GM23338 (cell line): Measurements from ENCODE around the gene ZNF143. TPM values are rescaled to one million over a fixed set of nuclear protein-coding genes. Genes with fewer than 3 reads are reported as not detected.

Source experiments
- ATAC-seq: fragments of 200-7000 bp; cut with Tn5 transposase; 3 replicates; pipeline ENCODE4 v1.9.1; 2020
- DNase-seq: peaks from one replicate; pipeline ENCODE4 v3.0.0-alpha.2; 2015; ENCODE audit warnings: low spot score
- H2AFZ ChIP-seq: fragments of 200-600 bp; sonication (generic); 2 replicates; pipeline ENCODE4 v1.8.0; 2016; ENCODE audit warnings: antibody characterized with exemption, mild to moderate bottlenecking, moderate library complexity
- H3F3A ChIP-seq: fragments of 200-600 bp; sonication (generic); replicated peaks from 2 replicates; pipeline ENCODE4 v1.8.0; 2017; ENCODE audit warnings: antibody characterized with exemption, mixed run types, low read depth
- H3K27ac ChIP-seq: fragments of 200-600 bp; sonication (generic); 2 replicates; pipeline ENCODE4 v1.6.1; 2016; ENCODE audit warnings: low read depth
- H3K27me3 ChIP-seq: fragments of 200-600 bp; sonication (generic); 2 replicates; pipeline ENCODE4 v1.8.0; 2016; ENCODE audit warnings: mild to moderate bottlenecking, mixed run types, moderate library complexity; ENCODE audit not compliant: insufficient read depth
- H3K36me3 ChIP-seq: fragments of 200-600 bp; sonication (generic); 2 replicates; pipeline ENCODE4 v1.8.0; 2016; ENCODE audit warnings: mild to moderate bottlenecking; ENCODE audit not compliant: insufficient read depth
- H3K4me1 ChIP-seq: fragments of 200-600 bp; sonication (generic); 2 replicates; pipeline ENCODE4 v1.8.0; 2016; ENCODE audit warnings: mild to moderate bottlenecking, moderate library complexity; ENCODE audit not compliant: insufficient read depth
- H3K4me2 ChIP-seq: fragments of 200-600 bp; sonication (generic); 2 replicates; pipeline ENCODE4 v1.7.1; 2017; ENCODE audit warnings: mixed run types
- H3K4me3 ChIP-seq: fragments of 200-600 bp; sonication (generic); 2 replicates; pipeline ENCODE4 v1.6.1; 2016; ENCODE audit warnings: mixed run types
- H3K79me2 ChIP-seq: fragments of 200-600 bp; sonication (generic); replicated peaks from 2 replicates; pipeline ENCODE4 v1.8.0; 2017; ENCODE audit warnings: mild to moderate bottlenecking; ENCODE audit not compliant: insufficient read depth
- H3K9me2 ChIP-seq: fragments of 200-600 bp; sonication (generic); 2 replicates; pipeline ENCODE4 v1.8.0; 2017; ENCODE audit not compliant: insufficient read depth
- H4K20me1 ChIP-seq: fragments of 200-600 bp; sonication (generic); replicated peaks from 2 replicates; pipeline ENCODE4 v1.8.0; 2017; ENCODE audit warnings: mild to moderate bottlenecking; ENCODE audit not compliant: insufficient read depth
- H3K27ac Mint-ChIP-seq: 2 replicates; pipeline ENCODE4 v1.8.0; 2020; ENCODE audit warnings: inconsistent platforms, mild to moderate bottlenecking, moderate library complexity, mixed read lengths
- H3K27me3 Mint-ChIP-seq: 3 replicates; pipeline ENCODE4 v1.8.0; 2022; ENCODE audit warnings: low read depth, mild to moderate bottlenecking, moderate library complexity, mixed read lengths, inconsistent platforms; ENCODE audit not compliant: insufficient read depth, poor library complexity
- H3K36me3 Mint-ChIP-seq: 3 replicates; pipeline ENCODE4 v1.8.0; 2021; ENCODE audit warnings: low read depth, mild to moderate bottlenecking, inconsistent platforms, moderate library complexity, mixed read lengths
- H3K4me1 Mint-ChIP-seq: 3 replicates; pipeline ENCODE4 v1.8.0; 2020; ENCODE audit warnings: mild to moderate bottlenecking, inconsistent platforms, mixed read lengths
- H3K4me3 Mint-ChIP-seq: 3 replicates; pipeline ENCODE4 v1.8.0; 2021; ENCODE audit warnings: moderate library complexity, mild to moderate bottlenecking, inconsistent platforms, mixed read lengths
- H3K9me3 Mint-ChIP-seq: 3 replicates; pipeline ENCODE4 v1.8.0; 2020; ENCODE audit warnings: moderate library complexity, mild to moderate bottlenecking, inconsistent platforms, mixed read lengths
- CREB1 ChIP-seq: fragments of 250-450 bp; sonication (Bioruptor Pico); IDR thresholded peaks from 2 replicates; pipeline ENCODE4 v1.5.0; 2020; ENCODE audit warnings: low read depth, mild to moderate bottlenecking, moderate library complexity
- ETS1 ChIP-seq: IDR thresholded peaks from 2 replicates; pipeline ENCODE4 v1.6.1; 2016; ENCODE audit warnings: antibody characterized with exemption
- EZH2 ChIP-seq: fragments of 200-600 bp; sonication (generic); IDR thresholded peaks from one replicate; pipeline ENCODE4 v1.8.0; 2017; ENCODE audit warnings: antibody characterized with exemption, mild to moderate bottlenecking, low read depth; ENCODE audit not compliant: unreplicated experiment
- JUNB ChIP-seq: IDR thresholded peaks from one replicate; pipeline ENCODE4 v1.6.1; 2016; ENCODE audit warnings: antibody characterized with exemption; ENCODE audit not compliant: unreplicated experiment
- NANOG ChIP-seq: IDR thresholded peaks from 2 replicates; pipeline ENCODE4 v1.6.1; 2016; ENCODE audit warnings: antibody characterized with exemption, borderline replicate concordance
- POLR2AphosphoS5 ChIP-seq: IDR thresholded peaks from 2 replicates; pipeline ENCODE4 v1.6.1; 2016; ENCODE audit warnings: antibody characterized with exemption, low read depth
- ZNF331 ChIP-seq: fragments of 250-450 bp; sonication (Bioruptor Pico); IDR thresholded peaks from 2 replicates; pipeline ENCODE4 v1.5.0; 2020; ENCODE audit warnings: low read depth, mild to moderate bottlenecking, moderate library complexity
- polyA plus RNA-seq: library from polyadenylated mRNA; unstranded; fragments of >200 nt; fragmentation: Nextera tagmentation; extraction: Ambion mirVana; gene quantifications from 2 replicates; pipeline ENCODE4 v1.2.1, GENCODE V29; 2016
- total RNA-seq: library from RNA; depleted of rRNA; stranded (reverse); fragments of >200 nt; shearing (Covaris generic); gene quantifications from 2 replicates; pipeline ENCODE4 v1.2.3, GENCODE V29; 2014
- TF ChIP-seq, protein P1 (sequence below), 2 experiments: fragments of 200-600 bp in 1 of 2; sonication (generic) in 1 of 2; conservative IDR thresholded peaks; 2 replicates each; pipeline versions ENCODE4 v1.5.1 to v1.6.1; 2016 to 2017; ENCODE audit warnings: antibody characterized with exemption in 2 of 2, low read depth in 2 of 2, mild to moderate bottlenecking in 2 of 2, moderate library complexity in 1 of 2
- TF ChIP-seq, protein P2 (sequence below): IDR thresholded peaks from one replicate; pipeline ENCODE4 v1.6.1; 2018; ENCODE audit warnings: antibody characterized with exemption; ENCODE audit not compliant: unreplicated experiment

ZNF143 gene
- total and polyA plus RNA-seq, 2 experiments from 2014 or later, result 33.5 to 44.2 TPM

DNA sequence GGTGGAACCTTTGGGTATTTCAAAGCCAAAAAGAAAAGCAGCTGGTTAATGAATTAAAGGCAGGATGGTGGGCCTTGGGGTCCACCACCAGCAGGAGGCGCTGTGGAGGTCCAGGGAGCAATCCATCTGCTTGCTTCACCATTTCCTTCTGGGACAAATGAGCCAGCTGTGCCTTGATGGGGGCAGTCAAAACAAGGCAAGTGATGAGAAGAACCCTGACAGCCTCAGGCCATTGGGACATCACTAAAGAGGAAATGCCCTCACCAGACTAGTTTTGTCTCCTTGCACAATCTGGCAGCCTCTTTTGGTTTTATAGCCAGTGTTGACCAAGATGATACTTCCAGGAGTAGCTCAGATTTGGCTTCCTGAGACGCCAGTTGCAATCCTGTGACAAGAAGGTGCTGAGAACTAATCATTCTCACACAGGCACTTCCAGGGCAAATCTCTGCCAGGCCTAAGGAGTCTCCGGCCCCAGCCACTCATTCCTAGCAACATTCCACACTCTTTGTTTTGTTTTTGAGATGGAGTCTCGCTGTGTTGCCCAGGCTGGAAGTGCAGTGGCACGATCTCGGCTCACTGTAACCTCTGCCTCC is 74.5 kb downstream of the ZNF143 start:
- peaks cover 17% of the 10 kb centered on the region for H3K4me1 ChIP-seq
- Mint-ChIP-seq H3K4me3 (no peak overlapping the region), H3K9me3 (no peaks in the 10 kb centered on the region), H3K27me3 (peaks cover 8% of the 10 kb centered on the region), H3K27ac (no peak overlapping the region), H3K4me1 (peaks cover 22% of the 10 kb centered on the region), H3K36me3 (no peaks in the 10 kb centered on the region)
- H3K4me2 ChIP-seq, result no peak overlapping the region
- H3K27me3 ChIP-seq, result no peaks in the 10 kb centered on the region
- H2AFZ ChIP-seq, result no peak overlapping the region
- no peak for TF ChIP-seq NANOG
- TF ChIP-seq, protein P1, sequence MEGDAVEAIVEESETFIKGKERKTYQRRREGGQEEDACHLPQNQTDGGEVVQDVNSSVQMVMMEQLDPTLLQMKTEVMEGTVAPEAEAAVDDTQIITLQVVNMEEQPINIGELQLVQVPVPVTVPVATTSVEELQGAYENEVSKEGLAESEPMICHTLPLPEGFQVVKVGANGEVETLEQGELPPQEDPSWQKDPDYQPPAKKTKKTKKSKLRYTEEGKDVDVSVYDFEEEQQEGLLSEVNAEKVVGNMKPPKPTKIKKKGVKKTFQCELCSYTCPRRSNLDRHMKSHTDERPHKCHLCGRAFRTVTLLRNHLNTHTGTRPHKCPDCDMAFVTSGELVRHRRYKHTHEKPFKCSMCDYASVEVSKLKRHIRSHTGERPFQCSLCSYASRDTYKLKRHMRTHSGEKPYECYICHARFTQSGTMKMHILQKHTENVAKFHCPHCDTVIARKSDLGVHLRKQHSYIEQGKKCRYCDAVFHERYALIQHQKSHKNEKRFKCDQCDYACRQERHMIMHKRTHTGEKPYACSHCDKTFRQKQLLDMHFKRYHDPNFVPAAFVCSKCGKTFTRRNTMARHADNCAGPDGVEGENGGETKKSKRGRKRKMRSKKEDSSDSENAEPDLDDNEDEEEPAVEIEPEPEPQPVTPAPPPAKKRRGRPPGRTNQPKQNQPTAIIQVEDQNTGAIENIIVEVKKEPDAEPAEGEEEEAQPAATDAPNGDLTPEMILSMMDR (conservative IDR thresholded peaks at IDR 0.05; ENCODE audit: low read depth in 2 of 2), result peak; percentile 95 to 100
- H3K4me3 ChIP-seq, result no peak overlapping the region
- no peaks in the 10 kb centered on the region for H3K9me2 ChIP-seq
- DNase-seq (peak; percentile 91), ATAC-seq (peak; percentile 74)
- no peaks in the 10 kb centered on the region for H3K79me2 ChIP-seq
- H3K27ac ChIP-seq, result peak overlapping the region; percentile 72; the same call in 1 of the 2 replicates
- H3K36me3 ChIP-seq, result no peaks in the 10 kb centered on the region
- no peaks in the 10 kb centered on the region for H3F3A ChIP-seq
- no peaks in the 10 kb centered on the region for H4K20me1 ChIP-seq

GRCh38 chr11:9538548-9538947 is 77.7 kb downstream of the ZNF143 start:
- H3K4me1 ChIP-seq, result peaks cover 15% of the 10 kb centered on the region
- H3K4me3 Mint-ChIP-seq, result no peak overlapping the region
- H3F3A ChIP-seq, result no peaks in the 10 kb centered on the region
- no peak overlapping the region for H3K27ac Mint-ChIP-seq
- peaks cover 15% of the 10 kb centered on the region for H3K4me1 Mint-ChIP-seq
- H3K9me2 ChIP-seq, result no peaks in the 10 kb centered on the region
- H3K4me3 ChIP-seq, result no peak overlapping the region
- H3K9me3 Mint-ChIP-seq, result 0 out of 3 replicates have a peak, but pooled peaks cover 3% of the 10 kb centered on the region
- peaks cover 8% of the 10 kb centered on the region for H3K27me3 Mint-ChIP-seq
- H3K4me2 ChIP-seq, result no peak overlapping the region
- no peak for ATAC-seq
- no peaks in the 10 kb centered on the region for H3K79me2 ChIP-seq
- H4K20me1 ChIP-seq, result no peaks in the 10 kb centered on the region
- no peak overlapping the region for H3K27ac ChIP-seq
- H2AFZ ChIP-seq, result no peak overlapping the region
- no peaks in the 10 kb centered on the region for H3K27me3 ChIP-seq
- H3K36me3 Mint-ChIP-seq, result no peaks in the 10 kb centered on the region
- no peaks in the 10 kb centered on the region for H3K36me3 ChIP-seq
- no peak for DNase-seq
- TF ChIP-seq POLR2AphosphoS5 (no peak), JUNB (no peak), CREB1 (no peak), NANOG (no peak), ETS1 (no peak), ZNF331 (CRISPR knock-in tag) (no peak), EZH2 (no peak)
- TF ChIP-seq, protein P2, sequence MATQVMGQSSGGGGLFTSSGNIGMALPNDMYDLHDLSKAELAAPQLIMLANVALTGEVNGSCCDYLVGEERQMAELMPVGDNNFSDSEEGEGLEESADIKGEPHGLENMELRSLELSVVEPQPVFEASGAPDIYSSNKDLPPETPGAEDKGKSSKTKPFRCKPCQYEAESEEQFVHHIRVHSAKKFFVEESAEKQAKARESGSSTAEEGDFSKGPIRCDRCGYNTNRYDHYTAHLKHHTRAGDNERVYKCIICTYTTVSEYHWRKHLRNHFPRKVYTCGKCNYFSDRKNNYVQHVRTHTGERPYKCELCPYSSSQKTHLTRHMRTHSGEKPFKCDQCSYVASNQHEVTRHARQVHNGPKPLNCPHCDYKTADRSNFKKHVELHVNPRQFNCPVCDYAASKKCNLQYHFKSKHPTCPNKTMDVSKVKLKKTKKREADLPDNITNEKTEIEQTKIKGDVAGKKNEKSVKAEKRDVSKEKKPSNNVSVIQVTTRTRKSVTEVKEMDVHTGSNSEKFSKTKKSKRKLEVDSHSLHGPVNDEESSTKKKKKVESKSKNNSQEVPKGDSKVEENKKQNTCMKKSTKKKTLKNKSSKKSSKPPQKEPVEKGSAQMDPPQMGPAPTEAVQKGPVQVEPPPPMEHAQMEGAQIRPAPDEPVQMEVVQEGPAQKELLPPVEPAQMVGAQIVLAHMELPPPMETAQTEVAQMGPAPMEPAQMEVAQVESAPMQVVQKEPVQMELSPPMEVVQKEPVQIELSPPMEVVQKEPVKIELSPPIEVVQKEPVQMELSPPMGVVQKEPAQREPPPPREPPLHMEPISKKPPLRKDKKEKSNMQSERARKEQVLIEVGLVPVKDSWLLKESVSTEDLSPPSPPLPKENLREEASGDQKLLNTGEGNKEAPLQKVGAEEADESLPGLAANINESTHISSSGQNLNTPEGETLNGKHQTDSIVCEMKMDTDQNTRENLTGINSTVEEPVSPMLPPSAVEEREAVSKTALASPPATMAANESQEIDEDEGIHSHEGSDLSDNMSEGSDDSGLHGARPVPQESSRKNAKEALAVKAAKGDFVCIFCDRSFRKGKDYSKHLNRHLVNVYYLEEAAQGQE, result no peak
- TF ChIP-seq, protein P1 (conservative IDR thresholded peaks at IDR 0.05; ENCODE audit: low read depth in 2 of 2), result no peak
